Lower lobe of right lung (tissue), 2 donors: Measurements from ENCODE around the gene RANBP1. TPM values are rescaled to one million over a fixed set of nuclear protein-coding genes. Genes with fewer than 3 reads are reported as not detected.

Experiments
- ATAC-seq, 2 donors: fragments of 200-7000 bp; cut with Tn5 transposase; one replicate each; pipeline ENCODE4 v1.9.1; 2020 to 2022; ENCODE audit warnings: mild to moderate bottlenecking in 2 of 2, moderate library complexity in 2 of 2
- DNase-seq: peaks from one replicate; pipeline ENCODE4 v3.0.0-alpha.2; 2020
- H3K27ac ChIP-seq: fragments of 200-600 bp; one replicate; pipeline ENCODE4 v1.8.0; 2022
- H3K27me3 ChIP-seq: fragments of 200-600 bp; one replicate; pipeline ENCODE4 v1.8.0; 2022; ENCODE audit warnings: low read depth
- H3K36me3 ChIP-seq: fragments of 200-600 bp; one replicate; pipeline ENCODE4 v1.8.0; 2022; ENCODE audit warnings: mild to moderate bottlenecking
- H3K4me1 ChIP-seq: fragments of 200-600 bp; one replicate; pipeline ENCODE4 v1.8.0; 2022
- H3K4me3 ChIP-seq: fragments of 200-600 bp; one replicate; pipeline ENCODE4 v1.8.0; 2022; ENCODE audit warnings: mild to moderate bottlenecking
- H3K9me3 ChIP-seq: fragments of 200-600 bp; one replicate; pipeline ENCODE4 v1.8.0; 2022
- intact Hi-C: fragments of 100-400 bp; cut with DNase I; formaldehyde crosslinking; loops from one replicate; pipeline ENCODE4 v1.11.0; 2022
- total RNA-seq: library from RNA; stranded (reverse); fragmentation: NEBNext Ultra II Directional; extraction: Animal tissue kit (Norgen Biotek cat#: 25700); gene quantifications from one replicate; pipeline ENCODE4 v1.2.1, GENCODE V29; 2021
- TF ChIP-seq, protein P1 (sequence below): fragments of 200-600 bp; IDR thresholded peaks from one replicate; pipeline ENCODE4 v1.8.0; 2022; ENCODE audit warnings: antibody characterized with exemption, mild to moderate bottlenecking
- donor health status: DM: no; HTN: yes; CAD: no; lungs with severe emphysema.

RANBP1 gene
- total RNA-seq, 1 donor from 2014 or later: 58.3 TPM

- intact Hi-C loops: no loop called here
- ATAC-seq: no peak
- no peak overlapping the region for H3K27ac ChIP-seq
- peak; percentile 31 for DNase-seq
- H3K9me3 ChIP-seq: no peaks in the 10 kb centered on the region
- H3K4me1 ChIP-seq: no peaks in the 10 kb centered on the region
- no peak overlapping the region for H3K4me3 ChIP-seq
- TF ChIP-seq, protein P1, sequence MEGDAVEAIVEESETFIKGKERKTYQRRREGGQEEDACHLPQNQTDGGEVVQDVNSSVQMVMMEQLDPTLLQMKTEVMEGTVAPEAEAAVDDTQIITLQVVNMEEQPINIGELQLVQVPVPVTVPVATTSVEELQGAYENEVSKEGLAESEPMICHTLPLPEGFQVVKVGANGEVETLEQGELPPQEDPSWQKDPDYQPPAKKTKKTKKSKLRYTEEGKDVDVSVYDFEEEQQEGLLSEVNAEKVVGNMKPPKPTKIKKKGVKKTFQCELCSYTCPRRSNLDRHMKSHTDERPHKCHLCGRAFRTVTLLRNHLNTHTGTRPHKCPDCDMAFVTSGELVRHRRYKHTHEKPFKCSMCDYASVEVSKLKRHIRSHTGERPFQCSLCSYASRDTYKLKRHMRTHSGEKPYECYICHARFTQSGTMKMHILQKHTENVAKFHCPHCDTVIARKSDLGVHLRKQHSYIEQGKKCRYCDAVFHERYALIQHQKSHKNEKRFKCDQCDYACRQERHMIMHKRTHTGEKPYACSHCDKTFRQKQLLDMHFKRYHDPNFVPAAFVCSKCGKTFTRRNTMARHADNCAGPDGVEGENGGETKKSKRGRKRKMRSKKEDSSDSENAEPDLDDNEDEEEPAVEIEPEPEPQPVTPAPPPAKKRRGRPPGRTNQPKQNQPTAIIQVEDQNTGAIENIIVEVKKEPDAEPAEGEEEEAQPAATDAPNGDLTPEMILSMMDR: no peak
- peaks cover 93% of the 10 kb centered on the region for H3K36me3 ChIP-seq
- H3K27me3 ChIP-seq: no peaks in the 10 kb centered on the region
Measured at GRCh38 chr22:20105456-20106204, 10.3 kb upstream of the RANBP1 start.

- H3K4me3 ChIP-seq: no peak overlapping the region
- H3K36me3 ChIP-seq: peaks cover 93% of the 10 kb centered on the region
- H3K9me3 ChIP-seq: no peaks in the 10 kb centered on the region
- H3K4me1 ChIP-seq: no peaks in the 10 kb centered on the region
- TF ChIP-seq, protein P1: no peak
- no peaks in the 10 kb centered on the region for H3K27me3 ChIP-seq
- intact Hi-C loops: no loop called here
- no peak for ATAC-seq
- H3K27ac ChIP-seq: no peak overlapping the region
- DNase-seq: peak; percentile 27
Measured at GRCh38 chr22:20106205-20106848, 9.6 kb upstream of the RANBP1 start.

DNA sequence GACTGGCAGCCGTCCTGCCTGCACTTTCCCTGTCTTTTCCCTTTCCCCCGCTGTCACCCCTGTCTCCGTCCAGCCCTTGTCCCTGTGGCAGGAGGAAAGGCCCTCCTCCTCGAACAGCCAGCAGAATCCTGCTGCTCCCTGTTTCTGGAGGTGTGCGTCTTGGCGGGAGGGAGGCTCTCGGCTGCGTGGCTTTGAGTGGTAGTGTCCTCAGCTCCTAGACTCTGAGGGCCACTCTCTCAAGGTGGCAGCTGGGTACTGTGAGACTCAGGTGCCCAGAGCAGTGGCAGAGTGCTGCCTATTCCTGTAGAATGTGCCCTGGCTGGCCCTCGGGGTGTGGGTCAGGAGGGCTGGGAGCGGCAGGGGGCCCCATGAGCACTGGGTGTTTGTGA, 9.1 kb upstream of the RANBP1 start:
- intact Hi-C loops: no loop called here
- peak; percentile 30 for DNase-seq
- ATAC-seq: no peak
- TF ChIP-seq, protein P1: no peak
- no peaks in the 10 kb centered on the region for H3K4me1 ChIP-seq
- peaks cover 93% of the 10 kb centered on the region for H3K36me3 ChIP-seq
- H3K27me3 ChIP-seq: no peaks in the 10 kb centered on the region
- H3K4me3 ChIP-seq: no peak overlapping the region
- H3K9me3 ChIP-seq: no peaks in the 10 kb centered on the region
- H3K27ac ChIP-seq: no peak overlapping the region

GRCh38 chr22:20107471-20107901, 8.4 kb upstream of the RANBP1 start:
- peak; percentile 22 for DNase-seq

GRCh38 chr22:20107951-20108756, 7.8 kb upstream of the RANBP1 start:
- TF ChIP-seq, protein P1: no peak
- Histone ChIP-seq H3K27me3 (no peaks in the 10 kb centered on the region), H3K36me3 (peaks cover 97% of the 10 kb centered on the region), H3K27ac (no peak overlapping the region), H3K4me3 (no peak overlapping the region), H3K4me1 (no peaks in the 10 kb centered on the region), H3K9me3 (no peaks in the 10 kb centered on the region)
- intact Hi-C loops: no loop called here
- ATAC-seq: no peak
- DNase-seq: peak; percentile 38

More at GRCh38 chr22:20107471-20107901, 8.4 kb upstream of the RANBP1 start:
- intact Hi-C loops: no loop called here
- peaks cover 93% of the 10 kb centered on the region for H3K36me3 ChIP-seq
- H3K4me3 ChIP-seq: no peak overlapping the region
- H3K9me3 ChIP-seq: no peaks in the 10 kb centered on the region
- H3K4me1 ChIP-seq: no peaks in the 10 kb centered on the region
- H3K27ac ChIP-seq: no peak overlapping the region
- no peak for ATAC-seq
- no peaks in the 10 kb centered on the region for H3K27me3 ChIP-seq
- TF ChIP-seq, protein P1: no peak
